ENCODE measurements around the gene TENM3. TPM values are rescaled to one million over a fixed set of nuclear protein-coding genes. Genes with fewer than 3 reads are reported as not detected.

Gene TENM3
- total RNA-seq, 2 experiments from 2014 or later, result not detected

GRCh38 chr4:182265881-182266280 lies 22.7 kb downstream of the TENM3 start:
- DNase-seq, result no peak
- intact Hi-C loops (cut with micrococcal nuclease), result no loop called here
- H3K4me3 Mint-ChIP-seq, result no peak overlapping the region
- no peak overlapping the region for H3K27ac Mint-ChIP-seq
- no peaks in the 10 kb centered on the region for H3K27me3 Mint-ChIP-seq (ENCODE audit: low read depth)
- CTCF ChIA-PET, result no interaction called here
- H3K36me3 Mint-ChIP-seq (ENCODE audit: low read depth), result no peaks in the 10 kb centered on the region
- H3K4me1 Mint-ChIP-seq (ENCODE audit: low read depth), result no peaks in the 10 kb centered on the region
- H3K9me3 Mint-ChIP-seq, result no peaks in the 10 kb centered on the region

GRCh38 chr4:182267048-182267447 lies 23.8 kb downstream of the TENM3 start:
- Mint-ChIP-seq H3K27ac (no peak overlapping the region), H3K36me3 (ENCODE audit: low read depth) (no peaks in the 10 kb centered on the region), H3K4me1 (ENCODE audit: low read depth) (no peaks in the 10 kb centered on the region), H3K4me3 (no peak overlapping the region), H3K9me3 (no peaks in the 10 kb centered on the region), H3K27me3 (ENCODE audit: low read depth) (no peaks in the 10 kb centered on the region)
- CTCF ChIA-PET, result no interaction called here
- intact Hi-C loops (cut with micrococcal nuclease), result no loop called here
- no peak for DNase-seq

GRCh38 chr4:182268966-182269365 lies 25.8 kb downstream of the TENM3 start:
- Mint-ChIP-seq H3K36me3 (ENCODE audit: low read depth) (no peaks in the 10 kb centered on the region), H3K4me1 (ENCODE audit: low read depth) (no peaks in the 10 kb centered on the region), H3K27ac (no peak overlapping the region), H3K27me3 (ENCODE audit: low read depth) (no peaks in the 10 kb centered on the region), H3K9me3 (no peaks in the 10 kb centered on the region), H3K4me3 (no peak overlapping the region)
- CTCF ChIA-PET, result no interaction called here
- intact Hi-C loops (cut with micrococcal nuclease), result no loop called here
- no peak for DNase-seq

GRCh38 chr4:182271731-182272130 lies 28.5 kb downstream of the TENM3 start:
- intact Hi-C loops (cut with micrococcal nuclease), result no loop called here
- H3K4me1 Mint-ChIP-seq (ENCODE audit: low read depth), result no peaks in the 10 kb centered on the region
- no peaks in the 10 kb centered on the region for H3K36me3 Mint-ChIP-seq (ENCODE audit: low read depth)
- DNase-seq, result no peak
- H3K27ac Mint-ChIP-seq, result no peak overlapping the region
- H3K9me3 Mint-ChIP-seq, result no peaks in the 10 kb centered on the region
- no peaks in the 10 kb centered on the region for H3K27me3 Mint-ChIP-seq (ENCODE audit: low read depth)
- CTCF ChIA-PET, result no interaction called here
- no peak overlapping the region for H3K4me3 Mint-ChIP-seq

- intact Hi-C loops (cut with micrococcal nuclease), result no loop called here
- no peak overlapping the region for H3K27ac Mint-ChIP-seq
- no peaks in the 10 kb centered on the region for H3K4me1 Mint-ChIP-seq (ENCODE audit: low read depth)
- no peak overlapping the region for H3K4me3 Mint-ChIP-seq
- no peak for DNase-seq
- no peaks in the 10 kb centered on the region for H3K27me3 Mint-ChIP-seq (ENCODE audit: low read depth)
- no peaks in the 10 kb centered on the region for H3K9me3 Mint-ChIP-seq
- CTCF ChIA-PET, result no interaction called here
- H3K36me3 Mint-ChIP-seq (ENCODE audit: low read depth), result no peaks in the 10 kb centered on the region
Measured at GRCh38 chr4:182272151-182272550, 28.9 kb downstream of the TENM3 start.

GRCh38 chr4:182273191-182273935 lies 30.2 kb downstream of the TENM3 start:
- Mint-ChIP-seq H3K4me3 (no peak overlapping the region), H3K36me3 (ENCODE audit: low read depth) (no peaks in the 10 kb centered on the region), H3K27me3 (ENCODE audit: low read depth) (no peaks in the 10 kb centered on the region), H3K27ac (no peak overlapping the region), H3K4me1 (ENCODE audit: low read depth) (no peaks in the 10 kb centered on the region), H3K9me3 (no peaks in the 10 kb centered on the region)
- CTCF ChIA-PET, result no interaction called here
- intact Hi-C loops (cut with micrococcal nuclease), result no loop called here
- DNase-seq, result no peak

GRCh38 chr4:182276210-182277109 lies 33.3 kb downstream of the TENM3 start:
- Mint-ChIP-seq H3K36me3 (ENCODE audit: low read depth) (no peaks in the 10 kb centered on the region), H3K4me3 (no peak overlapping the region), H3K27ac (no peak overlapping the region), H3K27me3 (ENCODE audit: low read depth) (no peaks in the 10 kb centered on the region), H3K9me3 (no peaks in the 10 kb centered on the region), H3K4me1 (ENCODE audit: low read depth) (no peaks in the 10 kb centered on the region)
- DNase-seq, result no peak
- CTCF ChIA-PET, result no interaction called here
- intact Hi-C loops (cut with micrococcal nuclease), result no loop called here

GRCh38 chr4:182277377-182277776 lies 34.2 kb downstream of the TENM3 start:
- CTCF ChIA-PET, result no interaction called here
- no peak overlapping the region for H3K27ac Mint-ChIP-seq
- intact Hi-C loops (cut with micrococcal nuclease), result no loop called here
- H3K27me3 Mint-ChIP-seq (ENCODE audit: low read depth), result no peaks in the 10 kb centered on the region
- H3K9me3 Mint-ChIP-seq, result no peaks in the 10 kb centered on the region
- no peak for DNase-seq
- H3K36me3 Mint-ChIP-seq (ENCODE audit: low read depth), result no peaks in the 10 kb centered on the region
- H3K4me3 Mint-ChIP-seq, result no peak overlapping the region
- no peaks in the 10 kb centered on the region for H3K4me1 Mint-ChIP-seq (ENCODE audit: low read depth)

- H3K4me1 Mint-ChIP-seq (ENCODE audit: low read depth), result no peaks in the 10 kb centered on the region
- intact Hi-C loops (cut with micrococcal nuclease), result no loop called here
- H3K27me3 Mint-ChIP-seq (ENCODE audit: low read depth), result no peaks in the 10 kb centered on the region
- DNase-seq, result no peak
- CTCF ChIA-PET, result no interaction called here
- H3K9me3 Mint-ChIP-seq, result no peaks in the 10 kb centered on the region
- no peak overlapping the region for H3K4me3 Mint-ChIP-seq
- H3K36me3 Mint-ChIP-seq (ENCODE audit: low read depth), result no peaks in the 10 kb centered on the region
- no peak overlapping the region for H3K27ac Mint-ChIP-seq
Measured at GRCh38 chr4:182278729-182279128, 35.5 kb downstream of the TENM3 start.

GRCh38 chr4:182280436-182281111 lies 37.4 kb downstream of the TENM3 start:
- intact Hi-C loops (cut with micrococcal nuclease), result no loop called here
- H3K4me3 Mint-ChIP-seq, result no peak overlapping the region
- H3K9me3 Mint-ChIP-seq, result peaks cover 6% of the 10 kb centered on the region

GRCh38 chr4:182286035-182286434 lies 42.8 kb downstream of the TENM3 start:
- Mint-ChIP-seq H3K4me3 (no peak overlapping the region), H3K36me3 (ENCODE audit: low read depth) (no peaks in the 10 kb centered on the region), H3K27ac (no peak overlapping the region), H3K9me3 (peaks cover 6% of the 10 kb centered on the region), H3K4me1 (ENCODE audit: low read depth) (no peaks in the 10 kb centered on the region), H3K27me3 (ENCODE audit: low read depth) (no peaks in the 10 kb centered on the region)
- intact Hi-C loops (cut with micrococcal nuclease), result no loop called here
- CTCF ChIA-PET, result no interaction called here
- DNase-seq, result no peak

More at GRCh38 chr4:182280436-182281111, 37.4 kb downstream of the TENM3 start:
- no peaks in the 10 kb centered on the region for H3K36me3 Mint-ChIP-seq (ENCODE audit: low read depth)
- H3K4me1 Mint-ChIP-seq (ENCODE audit: low read depth), result no peaks in the 10 kb centered on the region
- CTCF ChIA-PET, result no interaction called here
- H3K27ac Mint-ChIP-seq, result no peak overlapping the region
- no peaks in the 10 kb centered on the region for H3K27me3 Mint-ChIP-seq (ENCODE audit: low read depth)
- no peak for DNase-seq

- Mint-ChIP-seq H3K4me1 (ENCODE audit: low read depth) (no peaks in the 10 kb centered on the region), H3K4me3 (no peak overlapping the region), H3K27me3 (ENCODE audit: low read depth) (no peaks in the 10 kb centered on the region), H3K9me3 (peaks cover 6% of the 10 kb centered on the region), H3K27ac (no peak overlapping the region), H3K36me3 (ENCODE audit: low read depth) (no peaks in the 10 kb centered on the region)
- intact Hi-C loops (cut with micrococcal nuclease), result no loop called here
- CTCF ChIA-PET, result interaction anchor here (0.6 kb wide), 1 partner anchor 17 kb away, joined by 4 read pairs; no protein-coding TSS in a partner anchor
- no peak for DNase-seq
Measured at GRCh38 chr4:182286931-182287330, 43.7 kb downstream of the TENM3 start.
